ENCODE data around the gene ADGRG2. TPM values are rescaled to one million over a fixed set of nuclear protein-coding genes. Genes with fewer than 3 reads are reported as not detected.

The ADGRG2 gene
- total RNA-seq, 1 experiment from 2014 or later = not detected

GRCh38 chrX:19007868-19008267, 114.4 kb downstream of the ADGRG2 start:
- DNase-seq (ENCODE audit: low read depth, low spot score) (no peak), ATAC-seq (no peak)
- H3K9ac ChIP-seq (ENCODE audit: low read length) = no peak overlapping the region
- no peak overlapping the region for H3K4me2 ChIP-seq (ENCODE audit: low read length)
- H3K27me3 ChIP-seq (ENCODE audit: insufficient read depth, low read length) = no peaks in the 10 kb centered on the region
- no peak overlapping the region for H3K4me3 ChIP-seq (replicated peaks in 1 of 2; ENCODE audit: low read depth in 1 of 2, low read length in 2 of 2)
- CTCF ChIA-PET = no interaction called here
- no peaks in the 10 kb centered on the region for H3K4me1 ChIP-seq (ENCODE audit: control insufficient read depth in 1 of 2, insufficient read depth in 2 of 2, low read length in 2 of 2)
- RAD21 ChIA-PET (ENCODE audit: low non-redundant PET in 1 of 2, low total read pairs in 2 of 2, uncharacterized antibody in 2 of 2, unreplicated experiment in 2 of 2) = no interaction called here
- no peak for TF ChIP-seq SIN3A (IDR thresholded peaks at IDR 0.05; ENCODE audit: low read depth)
- no peak for TF ChIP-seq EZH2phosphoT487 (IDR thresholded peaks at IDR 0.05; ENCODE audit: borderline replicate concordance)
- TF ChIP-seq SRF (IDR thresholded peaks at IDR 0.05; ENCODE audit: low read depth) = no peak
- no peak for TF ChIP-seq ZFX (IDR thresholded peaks at IDR 0.05)
- TF ChIP-seq EGR1 (IDR thresholded peaks at IDR 0.05; ENCODE audit: low read depth) = no peak
- TF ChIP-seq ATF3 (IDR thresholded peaks at IDR 0.05) = no peak
- no peak for TF ChIP-seq POLR2AphosphoS5 (IDR thresholded peaks at IDR 0.05; ENCODE audit: low read depth, low read length)
- no peak for TF ChIP-seq ELF1 (IDR thresholded peaks at IDR 0.05; ENCODE audit: borderline replicate concordance, low read depth)
- no peak for TF ChIP-seq SP1 (IDR thresholded peaks at IDR 0.05; ENCODE audit: low read depth)
- no peak for TF ChIP-seq TCF7L2 (IDR thresholded peaks at IDR 0.05; ENCODE audit: borderline replicate concordance, extremely low read depth, insufficient read depth, insufficient read length)
- no peak for TF ChIP-seq JUND (IDR thresholded peaks at IDR 0.05)
- TF ChIP-seq CEBPB (IDR thresholded peaks at IDR 0.05; ENCODE audit: low read depth) = no peak
- TF ChIP-seq EZH2 (IDR thresholded peaks at IDR 0.05) = no peak
- no peak for TF ChIP-seq CTCF (IDR thresholded peaks at IDR 0.05 in 2 of 3, conservative IDR thresholded peaks at IDR 0.05 in 1 of 3; ENCODE audit: borderline replicate concordance in 1 of 3, insufficient read depth in 1 of 3, low read depth in 2 of 3, low read length in 2 of 3)
- TF ChIP-seq FOSL1 (IDR thresholded peaks at IDR 0.05; ENCODE audit: low read depth) = no peak
- TF ChIP-seq ZNF274 (IDR thresholded peaks at IDR 0.05; ENCODE audit: low read depth, low read length) = no peak
- no peak for TF ChIP-seq MAX (IDR thresholded peaks at IDR 0.05)
- no peaks in the 10 kb centered on the region for H3K36me3 ChIP-seq (ENCODE audit: control insufficient read depth in 1 of 2, insufficient read depth in 2 of 2, low read length in 2 of 2)
- BruUV-seq (replicated peaks) = no TSS peak
- no peaks in the 10 kb centered on the region for H3K9me3 ChIP-seq (ENCODE audit: control insufficient read depth in 1 of 2, insufficient read depth in 1 of 2, low read depth in 1 of 2, low read length in 2 of 2)
- H4K20me1 ChIP-seq (ENCODE audit: insufficient read depth) = no peaks in the 10 kb centered on the region
- intact Hi-C loops (cut with micrococcal nuclease) = loop anchor here (10.0 kb wide), 1 partner anchor 73 kb away; no protein-coding TSS in a partner anchor
- H3K9me2 ChIP-seq (ENCODE audit: insufficient read depth) = no peaks in the 10 kb centered on the region
- H2AFZ ChIP-seq (ENCODE audit: low read depth, low read length, poor library complexity, severe bottlenecking) = no peak overlapping the region
- H3K27ac ChIP-seq (ENCODE audit: low read depth, low read length) = no peak overlapping the region
- POLR2A ChIA-PET = no interaction called here
- H3K79me2 ChIP-seq (ENCODE audit: insufficient read depth, low read length) = no peaks in the 10 kb centered on the region

All from HCT116 (cell line).